BJ (cell line): ENCODE results near the gene TLDC2. TPM values are rescaled to one million over a fixed set of nuclear protein-coding genes. Genes with fewer than 3 reads are reported as not detected.

Experiments used
- CTCF ChIA-PET: fragments of 350-600 bp; formaldehyde crosslinking; extraction: SDS; loops from one replicate; lab custom pipeline; 2021; ENCODE audit warnings: antibody characterized with exemption, inconsistent platforms; lab: Yijun Ruan, JAX
- POLR2A ChIA-PET: fragments of 300-600 bp; sonication (Branson Sonifier 250); formaldehyde crosslinking; extraction: SDS; loops from one replicate; lab custom pipeline; 2021; ENCODE audit warnings: antibody characterized with exemption; lab: Charles Lee
- DNase-seq: peaks from one replicate; pipeline ENCODE4 v3.0.0-alpha.2; 2011; ENCODE audit warnings: low read depth
- H3K27me3 ChIP-seq: 2 replicates; pipeline ENCODE4 v1.6.0; 2011; ENCODE audit warnings: low read length; ENCODE audit not compliant: control insufficient read depth, insufficient read depth
- H3K36me3 ChIP-seq: 2 replicates; pipeline ENCODE4 v1.5.1; 2011; ENCODE audit warnings: low read length; ENCODE audit not compliant: control insufficient read depth, insufficient read depth
- H3K4me3 ChIP-seq: 2 replicates; pipeline ENCODE4 v1.5.1; 2011; ENCODE audit warnings: low read depth, mild to moderate bottlenecking, control low read depth, low read length
- CTCF ChIP-seq: IDR thresholded peaks from 2 replicates; pipeline ENCODE4 v1.5.1; 2011; ENCODE audit warnings: low read depth, mild to moderate bottlenecking, control low read depth, inconsistent platforms, low read length, moderate library complexity; ENCODE audit not compliant: insufficient read depth
- polyA plus RNA-seq: library from polyadenylated mRNA; depleted of rRNA; stranded (reverse); fragments of >200 nt; gene quantifications from 2 replicates; pipeline ENCODE4 v1.2.3, GENCODE V29; 2011

Gene TLDC2
- polyA plus RNA-seq, 1 experiment, result 0.37 TPM

GRCh38 chr20:36881331-36881730 lies 5.4 kb downstream of the TLDC2 start:
- Histone ChIP-seq H3K27me3 (0 out of 2 replicates have a peak, but pooled peaks cover 1% of the 10 kb centered on the region), H3K36me3 (no peaks in the 10 kb centered on the region), H3K4me3 (no peak overlapping the region)
- no peak for TF ChIP-seq CTCF
- DNase-seq, result no peak
- POLR2A ChIA-PET, result no interaction called here
- CTCF ChIA-PET, result interaction anchor here (2.0 kb wide), 1 partner anchor 17 kb away, joined by 6 read pairs; a partner anchor contains a TSS

GRCh38 chr20:36881888-36882287 lies 6.0 kb downstream of the TLDC2 start:
- Histone ChIP-seq H3K27me3 (0 out of 2 replicates have a peak, but pooled peaks cover 1% of the 10 kb centered on the region), H3K36me3 (no peaks in the 10 kb centered on the region), H3K4me3 (no peak overlapping the region)
- no peak for DNase-seq
- ChIA-PET POLR2A (interaction anchor here (0.5 kb wide), 1 partner anchor 152 kb away, joined by 8 read pairs; no protein-coding TSS in a partner anchor), CTCF (interaction anchor here (1.0 to 2.0 kb wide), 2 partner anchors 18 to 342 kb away, joined by 3 to 6 read pairs; a partner anchor contains a TSS)
- TF ChIP-seq CTCF, result no peak

- H3K4me3 ChIP-seq, result no peak overlapping the region
- ChIA-PET POLR2A (no interaction called here), CTCF (interaction anchor here (0.7 to 2.0 kb wide), 6 partner anchors 10 to 274 kb away, joined by 3 to 9 read pairs (median 3); a partner anchor contains a TSS)
- no peak for TF ChIP-seq CTCF
- 0 out of 2 replicates have a peak, but pooled peaks cover 1% of the 10 kb centered on the region for H3K27me3 ChIP-seq
- no peak for DNase-seq
- no peaks in the 10 kb centered on the region for H3K36me3 ChIP-seq
These were observed 8.1 kb downstream of the TLDC2 start for GRCh38 chr20:36883977-36884535.

GRCh38 chr20:36885356-36885755 lies 9.4 kb downstream of the TLDC2 start:
- no peak for TF ChIP-seq CTCF
- Histone ChIP-seq H3K27me3 (0 out of 2 replicates have a peak, but pooled peaks cover 1% of the 10 kb centered on the region), H3K4me3 (no peak overlapping the region), H3K36me3 (no peaks in the 10 kb centered on the region)
- no peak for DNase-seq
- POLR2A ChIA-PET, result no interaction called here
- CTCF ChIA-PET, result interaction anchor here (2.9 to 4.3 kb wide), 2 partner anchors 131 to 272 kb away, joined by 14 to 15 read pairs; no protein-coding TSS in a partner anchor

- DNase-seq, result peak; percentile 22
- peak; percentile 98 for TF ChIP-seq CTCF
- CTCF ChIA-PET, result interaction anchor here (0.6 to 4.3 kb wide), 22 partner anchors 9 to 403 kb away, joined by 3 to 15 read pairs (median 4); partner anchors contain the start of gene TLDC2
- Histone ChIP-seq H3K27me3 (0 out of 2 replicates have a peak, but pooled peaks cover 1% of the 10 kb centered on the region), H3K36me3 (no peaks in the 10 kb centered on the region), H3K4me3 (peak overlapping the region; percentile 18; the same call in 1 of the 2 replicates)
- POLR2A ChIA-PET, result no interaction called here
These were observed 11.2 kb downstream of the TLDC2 start for GRCh38 chr20:36886859-36887751.
